MM.1S (cell line): Measurements from ENCODE around the gene ACOD1.

Experiments used
- DNase-seq: peaks from one replicate; pipeline ENCODE4 v3.0.0-alpha.2; 2015
- H2AFZ ChIP-seq: fragments of 300-600 bp; sonication (generic); 2 replicates; pipeline ENCODE4 v1.6.0; 2016; ENCODE audit warnings: antibody characterized with exemption, low read length
- H3F3A ChIP-seq: fragments of 300-600 bp; sonication (generic); 2 replicates; pipeline ENCODE4 v1.6.1; 2016; ENCODE audit warnings: mild to moderate bottlenecking, antibody characterized with exemption, low read length, moderate library complexity, mixed read lengths; ENCODE audit not compliant: insufficient read depth
- H3K27ac ChIP-seq: fragments of 300-600 bp; sonication (generic); 2 replicates; pipeline ENCODE4 v1.5.1; 2016; ENCODE audit warnings: mild to moderate bottlenecking, low read length
- H3K27me3 ChIP-seq: fragments of 300-600 bp; sonication (generic); replicated peaks from 2 replicates; pipeline ENCODE4 v1.6.0; 2016; ENCODE audit warnings: low read length; ENCODE audit not compliant: insufficient read depth
- H3K36me3 ChIP-seq: fragments of 300-600 bp; sonication (generic); replicated peaks from 2 replicates; pipeline ENCODE4 v1.6.1; 2016; ENCODE audit warnings: mild to moderate bottlenecking, low read length, mixed read lengths; ENCODE audit not compliant: insufficient read depth
- H3K4me1 ChIP-seq: fragments of 300-600 bp; sonication (generic); 2 replicates; pipeline ENCODE4 v1.6.1; 2016; ENCODE audit warnings: low read length, mixed read lengths
- H3K4me2 ChIP-seq: fragments of 300-600 bp; sonication (generic); 2 replicates; pipeline ENCODE4 v1.6.0; 2016; ENCODE audit warnings: low read depth, low read length
- H3K4me3 ChIP-seq: fragments of 300-600 bp; sonication (generic); 2 replicates; pipeline ENCODE4 v1.5.1; 2016; ENCODE audit warnings: low read length, mixed read lengths
- H3K79me2 ChIP-seq: fragments of 300-600 bp; sonication (generic); 2 replicates; pipeline ENCODE4 v1.6.1; 2016; ENCODE audit warnings: mixed run types, low read length, mixed read lengths
- H3K9ac ChIP-seq: fragments of 300-600 bp; sonication (generic); 2 replicates; pipeline ENCODE4 v1.6.1; 2016; ENCODE audit warnings: low read length, mixed read lengths
- H3K9me2 ChIP-seq: fragments of 300-600 bp; sonication (generic); replicated peaks from 2 replicates; pipeline ENCODE4 v1.6.1; 2016; ENCODE audit warnings: mild to moderate bottlenecking, low read length, mixed read lengths; ENCODE audit not compliant: insufficient read depth
- H3K9me3 ChIP-seq: fragments of 300-600 bp; sonication (generic); replicated peaks from 2 replicates; pipeline ENCODE4 v1.6.1; 2016; ENCODE audit warnings: mild to moderate bottlenecking, low read length, mixed read lengths; ENCODE audit not compliant: insufficient read depth
- H4K20me1 ChIP-seq: fragments of 300-600 bp; sonication (generic); 2 replicates; pipeline ENCODE4 v1.6.1; 2016; ENCODE audit warnings: mild to moderate bottlenecking, low read length, moderate library complexity, mixed read lengths; ENCODE audit not compliant: insufficient read depth
- CTCF ChIP-seq: fragments of 300-600 bp; sonication (generic); IDR thresholded peaks from 2 replicates; pipeline ENCODE4 v1.5.1; 2016; ENCODE audit warnings: antibody characterized with exemption, low read length, mixed read lengths
- EZH2 ChIP-seq: fragments of 300-600 bp; sonication (generic); optimal IDR thresholded peaks from 2 replicates; pipeline ENCODE3; 2017; ENCODE audit warnings: low read depth, mild to moderate bottlenecking, antibody characterized with exemption, low read length, mixed read lengths
- EZH2phosphoT487 ChIP-seq: fragments of 300-600 bp; sonication (generic); IDR thresholded peaks from 2 replicates; pipeline ENCODE4 v1.6.1; 2018; ENCODE audit warnings: antibody characterized with exemption, low read length

Gene ACOD1

DNA sequence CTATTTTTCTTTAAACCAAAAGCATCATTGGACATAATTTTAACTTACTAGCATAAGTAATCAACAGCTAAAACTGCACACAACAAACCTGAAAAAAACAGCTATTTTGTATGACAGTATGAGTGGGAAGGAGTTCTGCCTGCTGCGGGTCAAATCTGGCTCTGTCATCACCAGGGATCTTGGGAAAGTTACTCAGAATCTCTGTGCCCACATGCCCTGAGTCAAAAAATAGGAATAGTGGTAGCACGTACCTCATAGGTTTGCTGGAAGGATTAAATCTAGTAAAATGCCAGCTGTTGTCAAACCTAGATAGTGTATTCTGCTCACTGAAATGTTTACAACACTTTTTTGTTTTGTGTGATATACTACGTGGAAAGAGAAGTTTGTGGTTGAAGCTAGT, 44.7 kb downstream of the ACOD1 start:
- Histone ChIP-seq H3K4me2 (peak overlapping the region; percentile 82), H3K9me2 (no peaks in the 10 kb centered on the region), H3F3A (peaks cover 8% of the 10 kb centered on the region; the same call in 1 of the 2 replicates), H3K27ac (peak overlapping the region; percentile 79), H3K9me3 (no peaks in the 10 kb centered on the region), H3K27me3 (no peaks in the 10 kb centered on the region), H4K20me1 (no peaks in the 10 kb centered on the region), H3K79me2 (peaks cover 16% of the 10 kb centered on the region; the same call in 1 of the 2 replicates), H3K4me3 (peak overlapping the region; percentile 87), H3K9ac (peak overlapping the region; percentile 82), H3K4me1 (0 out of 2 replicates have a peak, but pooled peaks cover 4% of the 10 kb centered on the region), H3K36me3 (no peaks in the 10 kb centered on the region), H2AFZ (peak overlapping the region; percentile 77)
- TF ChIP-seq EZH2 (no peak), CTCF (no peak), EZH2phosphoT487 (no peak)
- DNase-seq = no peak

- Histone ChIP-seq H3K9me3 (no peaks in the 10 kb centered on the region), H3K4me1 (0 out of 2 replicates have a peak, but pooled peaks cover 4% of the 10 kb centered on the region), H3K4me2 (peak overlapping the region; percentile 82), H3F3A (peaks cover 8% of the 10 kb centered on the region; the same call in 1 of the 2 replicates), H3K27ac (no peak overlapping the region), H3K27me3 (no peaks in the 10 kb centered on the region), H3K9me2 (no peaks in the 10 kb centered on the region), H4K20me1 (no peaks in the 10 kb centered on the region), H3K4me3 (peak overlapping the region; percentile 87), H3K9ac (peak overlapping the region; percentile 82; the same call in 1 of the 2 replicates), H3K79me2 (peaks cover 16% of the 10 kb centered on the region; the same call in 1 of the 2 replicates), H3K36me3 (no peaks in the 10 kb centered on the region; the same call in 1 of the 2 replicates), H2AFZ (no peak overlapping the region)
- no peak for TF ChIP-seq EZH2
- no peak for TF ChIP-seq CTCF
- TF ChIP-seq EZH2phosphoT487 = no peak
- DNase-seq = no peak
These were observed 45.2 kb downstream of the ACOD1 start for GRCh38 chr13:76993473-76993872.

GRCh38 chr13:76994281-76994680, 46.0 kb downstream of the ACOD1 start:
- Histone ChIP-seq H3K79me2 (peaks cover 16% of the 10 kb centered on the region; the same call in 1 of the 2 replicates), H3K9ac (no peak overlapping the region), H3K9me3 (no peaks in the 10 kb centered on the region), H4K20me1 (no peaks in the 10 kb centered on the region), H3K9me2 (no peaks in the 10 kb centered on the region), H2AFZ (no peak overlapping the region), H3K27ac (no peak overlapping the region), H3K4me1 (0 out of 2 replicates have a peak, but pooled peaks cover 4% of the 10 kb centered on the region), H3F3A (peaks cover 8% of the 10 kb centered on the region; the same call in 1 of the 2 replicates), H3K4me2 (no peak overlapping the region), H3K27me3 (no peaks in the 10 kb centered on the region), H3K4me3 (no peak overlapping the region), H3K36me3 (no peaks in the 10 kb centered on the region; the same call in 1 of the 2 replicates)
- no peak for TF ChIP-seq EZH2
- TF ChIP-seq EZH2phosphoT487 = no peak
- no peak for TF ChIP-seq CTCF
- DNase-seq = no peak
